ENCODE measurements around the gene PCBP3. TPM values are rescaled to one million over a fixed set of nuclear protein-coding genes. Genes with fewer than 3 reads are reported as not detected.

The PCBP3 gene
- total RNA-seq, 1 experiment from 2014 or later: 3.7 TPM

GRCh38 chr21:45791562-45792418 is 148.3 kb downstream of the PCBP3 start:
- Mint-ChIP-seq H3K9me3 (ENCODE audit: unreplicated experiment) (no peaks in the 10 kb centered on the region), H3K36me3 (ENCODE audit: insufficient read depth, unreplicated experiment) (no peaks in the 10 kb centered on the region), H3K4me1 (ENCODE audit: insufficient read depth, unreplicated experiment) (peaks cover 6% of the 10 kb centered on the region), H3K27ac (ENCODE audit: low read depth, unreplicated experiment) (no peak overlapping the region), H3K4me3 (ENCODE audit: unreplicated experiment) (no peak overlapping the region), H3K27me3 (ENCODE audit: insufficient read depth, unreplicated experiment) (peaks cover 43% of the 10 kb centered on the region)
- CTCF ChIA-PET: no interaction called here
- no peak for DNase-seq (ENCODE audit: unreplicated experiment)
- no peak for TF ChIP-seq CTCF (IDR thresholded peaks at IDR 0.05; ENCODE audit: unreplicated experiment)
- BruUV-seq (replicated peaks): no TSS peak
- POLR2A ChIA-PET: no interaction called here
- intact Hi-C loops (cut with micrococcal nuclease): no loop called here

- ChIA-PET POLR2A (no interaction called here), CTCF (interaction anchor here (0.6 kb wide), 1 partner anchor 129 kb away, joined by 3 read pairs; no protein-coding TSS in a partner anchor)
- Mint-ChIP-seq H3K27ac (ENCODE audit: low read depth, unreplicated experiment) (no peak overlapping the region), H3K9me3 (ENCODE audit: unreplicated experiment) (no peaks in the 10 kb centered on the region), H3K36me3 (ENCODE audit: insufficient read depth, unreplicated experiment) (no peaks in the 10 kb centered on the region), H3K4me1 (ENCODE audit: insufficient read depth, unreplicated experiment) (peaks cover 6% of the 10 kb centered on the region), H3K27me3 (ENCODE audit: insufficient read depth, unreplicated experiment) (peaks cover 43% of the 10 kb centered on the region), H3K4me3 (ENCODE audit: unreplicated experiment) (no peak overlapping the region)
- no TSS peak for BruUV-seq (replicated peaks)
- DNase-seq (ENCODE audit: unreplicated experiment): no peak
- TF ChIP-seq CTCF (IDR thresholded peaks at IDR 0.05; ENCODE audit: unreplicated experiment): no peak
- intact Hi-C loops (cut with micrococcal nuclease): no loop called here
Measured at GRCh38 chr21:45792682-45793383, 149.3 kb downstream of the PCBP3 start.

- no peak for TF ChIP-seq CTCF (IDR thresholded peaks at IDR 0.05; ENCODE audit: unreplicated experiment)
- ChIA-PET POLR2A (interaction anchor here (0.6 kb wide), 1 partner anchor 53 kb away, joined by 3 read pairs; no protein-coding TSS in a partner anchor), CTCF (no interaction called here)
- no peaks in the 10 kb centered on the region for H3K9me3 Mint-ChIP-seq (ENCODE audit: unreplicated experiment)
- no peak for DNase-seq (ENCODE audit: unreplicated experiment)
- no peak overlapping the region for H3K27ac Mint-ChIP-seq (ENCODE audit: low read depth, unreplicated experiment)
- no peaks in the 10 kb centered on the region for H3K36me3 Mint-ChIP-seq (ENCODE audit: insufficient read depth, unreplicated experiment)
- BruUV-seq (replicated peaks): no TSS peak
- no peaks in the 10 kb centered on the region for H3K4me1 Mint-ChIP-seq (ENCODE audit: insufficient read depth, unreplicated experiment)
- intact Hi-C loops (cut with micrococcal nuclease): no loop called here
- H3K27me3 Mint-ChIP-seq (ENCODE audit: insufficient read depth, unreplicated experiment): peaks cover 43% of the 10 kb centered on the region
- H3K4me3 Mint-ChIP-seq (ENCODE audit: unreplicated experiment): no peak overlapping the region
Measured at GRCh38 chr21:45794027-45794426, 150.5 kb downstream of the PCBP3 start.

- H3K27me3 Mint-ChIP-seq (ENCODE audit: insufficient read depth, unreplicated experiment): peaks cover 28% of the 10 kb centered on the region
- TF ChIP-seq CTCF (IDR thresholded peaks at IDR 0.05; ENCODE audit: unreplicated experiment): no peak
- H3K9me3 Mint-ChIP-seq (ENCODE audit: unreplicated experiment): no peaks in the 10 kb centered on the region
- no peak overlapping the region for H3K27ac Mint-ChIP-seq (ENCODE audit: low read depth, unreplicated experiment)
- CTCF ChIA-PET: no interaction called here
- no peak for DNase-seq (ENCODE audit: unreplicated experiment)
- intact Hi-C loops (cut with micrococcal nuclease): no loop called here
- no peak overlapping the region for H3K4me3 Mint-ChIP-seq (ENCODE audit: unreplicated experiment)
- BruUV-seq (replicated peaks): no TSS peak
- POLR2A ChIA-PET: no interaction called here
- no peaks in the 10 kb centered on the region for H3K4me1 Mint-ChIP-seq (ENCODE audit: insufficient read depth, unreplicated experiment)
- peaks cover 6% of the 10 kb centered on the region for H3K36me3 Mint-ChIP-seq (ENCODE audit: insufficient read depth, unreplicated experiment)
Measured at GRCh38 chr21:45796003-45796402, 152.5 kb downstream of the PCBP3 start.
